HCT116 (cell line): ENCODE measurements around the gene ATOX1. TPM values are rescaled to one million over a fixed set of nuclear protein-coding genes. Genes with fewer than 3 reads are reported as not detected.

Experiments used
- ATAC-seq: fragments of 200-7000 bp; cut with Tn5 transposase; 2 replicates; pipeline ENCODE4 v1.9.1; 2020; ENCODE audit warnings: mild to moderate bottlenecking, moderate library complexity
- BruUV-seq: library from RNA; stranded (reverse); fragments of 400-500 nt; replicated peaks from 2 replicates; lab custom pipeline; 2021; lab: Mats Ljungman, UMichigan
- CTCF ChIA-PET: fragments of 300-600 bp; sonication (Branson Sonifier 250); formaldehyde crosslinking; loops from one replicate; lab custom pipeline; 2021; ENCODE audit warnings: antibody characterized with exemption; lab: Charles Lee
- POLR2A ChIA-PET: fragments of 300-600, 350-600 bp; sonication (Branson Sonifier 250); formaldehyde crosslinking; loops from one replicate; lab custom pipeline; 2021; ENCODE audit warnings: antibody characterized with exemption; lab: Charles Lee
- RAD21 ChIA-PET, 2 experiments: fragments of 300-600 bp; sonication (Branson Sonifier 250); formaldehyde crosslinking; loops; one replicate each; lab custom pipeline; 2023; ENCODE audit warnings: low total read pairs in 2 of 2; ENCODE audit not compliant: uncharacterized antibody in 2 of 2, unreplicated experiment in 2 of 2, low non-redundant PET in 1 of 2; lab: Charles Lee
- DNase-seq: peaks from one replicate; pipeline ENCODE4 v3.0.0-alpha.2; 2010; ENCODE audit warnings: low read depth, low spot score
- H2AFZ ChIP-seq: fragments of 200-600 bp; shearing (Covaris generic), sonication (generic); 2 replicates; pipeline ENCODE4 v1.6.1; 2017; ENCODE audit warnings: low read depth, mixed run types, mixed read lengths, antibody characterized with exemption, low read length; ENCODE audit not compliant: poor library complexity, severe bottlenecking
- H3K27ac ChIP-seq: 2 replicates; pipeline ENCODE4 v1.5.1; 2012; ENCODE audit warnings: low read depth, low read length
- H3K27me3 ChIP-seq: fragments of 200-600 bp; sonication (generic); 2 replicates; pipeline ENCODE4 v1.6.1; 2016; ENCODE audit warnings: mixed run types, low read length, mixed read lengths; ENCODE audit not compliant: insufficient read depth
- H3K36me3 ChIP-seq, 2 experiments: fragments of 200-500 bp in 1 of 2; fragments of 200-600 bp in 1 of 2; sonication (Bioruptor generic) in 1 of 2; sonication (generic) in 1 of 2; 2 replicates each; pipeline versions ENCODE4 v1.5.1 to v1.6.1; 2014 to 2016; ENCODE audit warnings: low read length in 2 of 2, inconsistent platforms in 1 of 2, mixed read lengths in 1 of 2, mixed run types in 1 of 2; ENCODE audit not compliant: insufficient read depth in 2 of 2, control insufficient read depth in 1 of 2
- H3K4me1 ChIP-seq, 2 experiments: fragments of 200-600 bp in 1 of 2; sonication (generic) in 1 of 2; 2 replicates each; pipeline versions ENCODE4 v1.5.1 to v1.6.1; 2012 to 2017; ENCODE audit warnings: low read length in 2 of 2, inconsistent platforms in 1 of 2, mild to moderate bottlenecking in 1 of 2, mixed read lengths in 1 of 2, mixed run types in 1 of 2, moderate library complexity in 1 of 2; ENCODE audit not compliant: insufficient read depth in 2 of 2, control insufficient read depth in 1 of 2
- H3K4me2 ChIP-seq: fragments of 200-600 bp; sonication (generic); 2 replicates; pipeline ENCODE4 v1.6.1; 2017; ENCODE audit warnings: mixed run types, low read length, mixed read lengths
- H3K4me3 ChIP-seq, 2 experiments: fragments of 200-600 bp in 1 of 2; sonication (generic) in 1 of 2; replicated peaks in 1 of 2; 2 replicates each; pipeline ENCODE4 v1.5.1; 2011 to 2016; ENCODE audit warnings: low read length in 2 of 2, control low read depth in 1 of 2, low read depth in 1 of 2, mild to moderate bottlenecking in 1 of 2, mixed read lengths in 1 of 2, mixed run types in 1 of 2
- H3K79me2 ChIP-seq: fragments of 200-600 bp; sonication (generic); 2 replicates; pipeline ENCODE4 v1.6.1; 2017; ENCODE audit warnings: mild to moderate bottlenecking, mixed run types, low read length, moderate library complexity, mixed read lengths; ENCODE audit not compliant: insufficient read depth
- H3K9ac ChIP-seq: fragments of 200-600 bp; sonication (generic); 2 replicates; pipeline ENCODE4 v1.6.1; 2016; ENCODE audit warnings: low read length, mixed read lengths
- H3K9me2 ChIP-seq: fragments of 200-600 bp; sonication (generic), shearing (Covaris generic); 2 replicates; pipeline ENCODE4 v1.6.1; 2017; ENCODE audit warnings: mixed run types, mild to moderate bottlenecking, moderate library complexity; ENCODE audit not compliant: insufficient read depth
- H3K9me3 ChIP-seq, 2 experiments: fragments of 200-500 bp in 1 of 2; fragments of 200-600 bp in 1 of 2; sonication (Bioruptor generic) in 1 of 2; sonication (generic) in 1 of 2; 2 replicates each; pipeline ENCODE4 v1.6.1; 2014 to 2017; ENCODE audit warnings: low read length in 2 of 2, mixed read lengths in 2 of 2, inconsistent platforms in 1 of 2, low read depth in 1 of 2, mild to moderate bottlenecking in 1 of 2, mixed run types in 1 of 2, moderate library complexity in 1 of 2; ENCODE audit not compliant: control insufficient read depth in 1 of 2, insufficient read depth in 1 of 2
- H4K20me1 ChIP-seq: fragments of 200-600 bp; sonication (generic), shearing (Covaris generic); 2 replicates; pipeline ENCODE4 v1.6.1; 2017; ENCODE audit warnings: mixed run types, mild to moderate bottlenecking, moderate library complexity; ENCODE audit not compliant: insufficient read depth
- CBX3 ChIP-seq: IDR thresholded peaks from 2 replicates; pipeline ENCODE4 v1.6.1; 2012; ENCODE audit warnings: low read depth
- CEBPB ChIP-seq: IDR thresholded peaks from 2 replicates; pipeline ENCODE4 v1.6.1; 2012; ENCODE audit warnings: low read depth
- EGR1 ChIP-seq: IDR thresholded peaks from 2 replicates; pipeline ENCODE4 v1.6.1; 2012; ENCODE audit warnings: low read depth
- EZH2phosphoT487 ChIP-seq: fragments of 200-600 bp; IDR thresholded peaks from 2 replicates; pipeline ENCODE4 v1.6.1; 2018; ENCODE audit warnings: antibody characterized with exemption, borderline replicate concordance
- FOSL1 ChIP-seq: IDR thresholded peaks from 2 replicates; pipeline ENCODE4 v1.6.1; 2012; ENCODE audit warnings: low read depth
- JUND ChIP-seq: IDR thresholded peaks from 2 replicates; pipeline ENCODE4 v1.6.1; 2012
- POLR2A ChIP-seq: IDR thresholded peaks from 2 replicates; pipeline ENCODE4 v1.7.0; 2011; ENCODE audit warnings: borderline replicate concordance; ENCODE audit not compliant: insufficient read depth, insufficient read length; ENCODE audit errors: extremely low read depth
- POLR2AphosphoS5 ChIP-seq: IDR thresholded peaks from 2 replicates; pipeline ENCODE4 v1.6.1; 2011; ENCODE audit warnings: mild to moderate bottlenecking, low read depth, low read length, moderate library complexity
- RAD21 ChIP-seq: IDR thresholded peaks from 2 replicates; pipeline ENCODE4 v1.6.1; 2012; ENCODE audit warnings: low read depth, mild to moderate bottlenecking
- SIN3A ChIP-seq: IDR thresholded peaks from 2 replicates; pipeline ENCODE4 v1.6.1; 2012; ENCODE audit warnings: low read depth
- SP1 ChIP-seq: IDR thresholded peaks from 2 replicates; pipeline ENCODE4 v1.6.1; 2012; ENCODE audit warnings: low read depth
- SRF ChIP-seq: IDR thresholded peaks from 2 replicates; pipeline ENCODE4 v1.6.1; 2012; ENCODE audit warnings: low read depth
- TCF7L2 ChIP-seq: IDR thresholded peaks from 2 replicates; pipeline ENCODE4 v1.7.0; 2011; ENCODE audit warnings: borderline replicate concordance, inconsistent platforms; ENCODE audit not compliant: insufficient read depth, insufficient read length; ENCODE audit errors: extremely low read depth
- YY1 ChIP-seq: IDR thresholded peaks from 2 replicates; pipeline ENCODE4 v1.6.1; 2011; ENCODE audit warnings: low read length, low read depth, moderate library complexity, mild to moderate bottlenecking; ENCODE audit not compliant: insufficient replicate concordance; ENCODE audit errors: extremely low read depth
- ZFX ChIP-seq: fragments of 450-650 bp; IDR thresholded peaks from 2 replicates; pipeline ENCODE4 v1.6.1; 2017
- ZNF274 ChIP-seq: fragments of 200-500 bp; sonication (Bioruptor generic); IDR thresholded peaks from 2 replicates; pipeline ENCODE4 v1.6.1; 2014; ENCODE audit warnings: mild to moderate bottlenecking, low read depth, low read length, inconsistent platforms
- intact Hi-C: fragments of 100-400 bp; cut with micrococcal nuclease; formaldehyde crosslinking; loops from 2 replicates; pipeline ENCODE4 v1.10.0; 2022
- total RNA-seq: library from RNA; stranded (reverse); gene quantifications from one replicate; pipeline ENCODE4 v1.2.1, GENCODE V29; 2021; ENCODE audit not compliant: unreplicated experiment
- TF ChIP-seq, protein P1 (sequence below): IDR thresholded peaks from 2 replicates; pipeline ENCODE4 v1.6.1; 2012
- TF ChIP-seq, protein P2 (sequence below), 3 experiments: fragments of 200-600 bp in 1 of 3; sonication (generic) in 1 of 3; IDR thresholded peaks in 2 of 3; conservative IDR thresholded peaks in 1 of 3; 2 replicates each; pipeline ENCODE4 v1.5.1; 2012 to 2017; ENCODE audit warnings: low read depth in 2 of 3, low read length in 2 of 3, antibody characterized with exemption in 1 of 3, borderline replicate concordance in 1 of 3, control low read depth in 1 of 3, mild to moderate bottlenecking in 1 of 3, mixed read lengths in 1 of 3, mixed run types in 1 of 3, moderate library complexity in 1 of 3; ENCODE audit not compliant: insufficient read depth in 1 of 3
- TF ChIP-seq, protein P3 (sequence below): IDR thresholded peaks from 2 replicates; pipeline ENCODE4 v1.6.1; 2011; ENCODE audit warnings: mild to moderate bottlenecking, low read length, moderate library complexity; ENCODE audit not compliant: insufficient replicate concordance; ENCODE audit errors: extremely low read depth

ATOX1 gene
- total RNA-seq, 1 experiment from 2014 or later, result 66.2 TPM

DNA sequence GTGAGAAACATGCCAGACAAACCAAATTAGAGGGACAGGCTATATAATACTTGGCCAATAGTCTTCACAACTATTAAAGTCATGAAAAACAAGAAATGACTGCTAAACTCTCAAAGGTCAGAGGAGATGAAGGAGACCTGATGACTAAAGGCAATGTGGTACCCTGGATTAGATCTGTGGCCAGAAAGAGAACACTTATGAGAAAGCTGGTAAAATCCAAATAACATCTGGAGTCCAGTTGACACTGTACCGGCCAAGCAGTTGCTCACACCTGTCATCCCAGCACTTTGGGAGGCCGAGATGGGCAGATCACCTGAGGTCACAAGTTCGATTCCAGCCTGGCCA is 24.4 kb downstream of the ATOX1 start:
- ATAC-seq (no peak), DNase-seq (no peak)
- H3K27ac ChIP-seq, result no peak overlapping the region
- H3K4me2 ChIP-seq, result no peak overlapping the region
- ChIA-PET CTCF (no interaction called here), RAD21 (no interaction called here), POLR2A (no interaction called here)
- no peak overlapping the region for H3K4me3 ChIP-seq
- H3K36me3 ChIP-seq, result no peaks in the 10 kb centered on the region
- H2AFZ ChIP-seq, result no peak overlapping the region
- BruUV-seq, result no TSS peak
- TF ChIP-seq TCF7L2 (no peak), SIN3A (no peak), RAD21 (no peak), EZH2phosphoT487 (no peak), JUND (no peak), CBX3 (no peak), ZFX (no peak), CEBPB (no peak), ZNF274 (no peak), POLR2AphosphoS5 (no peak), SP1 (no peak), POLR2A (no peak), YY1 (no peak), FOSL1 (no peak), EGR1 (no peak), SRF (no peak)
- TF ChIP-seq, protein P1, sequence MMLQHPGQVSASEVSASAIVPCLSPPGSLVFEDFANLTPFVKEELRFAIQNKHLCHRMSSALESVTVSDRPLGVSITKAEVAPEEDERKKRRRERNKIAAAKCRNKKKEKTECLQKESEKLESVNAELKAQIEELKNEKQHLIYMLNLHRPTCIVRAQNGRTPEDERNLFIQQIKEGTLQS, result no peak
- TF ChIP-seq, protein P2, sequence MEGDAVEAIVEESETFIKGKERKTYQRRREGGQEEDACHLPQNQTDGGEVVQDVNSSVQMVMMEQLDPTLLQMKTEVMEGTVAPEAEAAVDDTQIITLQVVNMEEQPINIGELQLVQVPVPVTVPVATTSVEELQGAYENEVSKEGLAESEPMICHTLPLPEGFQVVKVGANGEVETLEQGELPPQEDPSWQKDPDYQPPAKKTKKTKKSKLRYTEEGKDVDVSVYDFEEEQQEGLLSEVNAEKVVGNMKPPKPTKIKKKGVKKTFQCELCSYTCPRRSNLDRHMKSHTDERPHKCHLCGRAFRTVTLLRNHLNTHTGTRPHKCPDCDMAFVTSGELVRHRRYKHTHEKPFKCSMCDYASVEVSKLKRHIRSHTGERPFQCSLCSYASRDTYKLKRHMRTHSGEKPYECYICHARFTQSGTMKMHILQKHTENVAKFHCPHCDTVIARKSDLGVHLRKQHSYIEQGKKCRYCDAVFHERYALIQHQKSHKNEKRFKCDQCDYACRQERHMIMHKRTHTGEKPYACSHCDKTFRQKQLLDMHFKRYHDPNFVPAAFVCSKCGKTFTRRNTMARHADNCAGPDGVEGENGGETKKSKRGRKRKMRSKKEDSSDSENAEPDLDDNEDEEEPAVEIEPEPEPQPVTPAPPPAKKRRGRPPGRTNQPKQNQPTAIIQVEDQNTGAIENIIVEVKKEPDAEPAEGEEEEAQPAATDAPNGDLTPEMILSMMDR (IDR thresholded peaks at IDR 0.05 in 2 of 3, conservative IDR thresholded peaks at IDR 0.05 in 1 of 3; ENCODE audit: borderline replicate concordance in 1 of 3, insufficient read depth in 1 of 3, low read depth in 2 of 3, low read length in 2 of 3), result no peak
- TF ChIP-seq, protein P3, sequence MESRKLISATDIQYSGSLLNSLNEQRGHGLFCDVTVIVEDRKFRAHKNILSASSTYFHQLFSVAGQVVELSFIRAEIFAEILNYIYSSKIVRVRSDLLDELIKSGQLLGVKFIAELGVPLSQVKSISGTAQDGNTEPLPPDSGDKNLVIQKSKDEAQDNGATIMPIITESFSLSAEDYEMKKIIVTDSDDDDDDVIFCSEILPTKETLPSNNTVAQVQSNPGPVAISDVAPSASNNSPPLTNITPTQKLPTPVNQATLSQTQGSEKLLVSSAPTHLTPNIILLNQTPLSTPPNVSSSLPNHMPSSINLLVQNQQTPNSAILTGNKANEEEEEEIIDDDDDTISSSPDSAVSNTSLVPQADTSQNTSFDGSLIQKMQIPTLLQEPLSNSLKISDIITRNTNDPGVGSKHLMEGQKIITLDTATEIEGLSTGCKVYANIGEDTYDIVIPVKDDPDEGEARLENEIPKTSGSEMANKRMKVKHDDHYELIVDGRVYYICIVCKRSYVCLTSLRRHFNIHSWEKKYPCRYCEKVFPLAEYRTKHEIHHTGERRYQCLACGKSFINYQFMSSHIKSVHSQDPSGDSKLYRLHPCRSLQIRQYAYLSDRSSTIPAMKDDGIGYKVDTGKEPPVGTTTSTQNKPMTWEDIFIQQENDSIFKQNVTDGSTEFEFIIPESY, result no peak
- H3K9me2 ChIP-seq, result no peaks in the 10 kb centered on the region
- no peaks in the 10 kb centered on the region for H3K27me3 ChIP-seq
- no peaks in the 10 kb centered on the region for H3K9me3 ChIP-seq
- H3K9ac ChIP-seq, result no peak overlapping the region
- intact Hi-C loops, result no loop called here
- no peaks in the 10 kb centered on the region for H3K4me1 ChIP-seq
- H3K79me2 ChIP-seq, result no peaks in the 10 kb centered on the region
- no peaks in the 10 kb centered on the region for H4K20me1 ChIP-seq
